GM19468 (cell line): ENCODE results near the gene RHBDF2.

Experiments used
- ATAC-seq: cut with Tn5 transposase; IDR thresholded peaks from one replicate; pipeline ENCODE4 v1.9.1; 2021; ENCODE audit warnings: mild to moderate bottlenecking, moderate library complexity, moderate number of reproducible peaks; ENCODE audit not compliant: unreplicated experiment; ENCODE audit errors: extremely low read depth

The RHBDF2 gene

DNA sequence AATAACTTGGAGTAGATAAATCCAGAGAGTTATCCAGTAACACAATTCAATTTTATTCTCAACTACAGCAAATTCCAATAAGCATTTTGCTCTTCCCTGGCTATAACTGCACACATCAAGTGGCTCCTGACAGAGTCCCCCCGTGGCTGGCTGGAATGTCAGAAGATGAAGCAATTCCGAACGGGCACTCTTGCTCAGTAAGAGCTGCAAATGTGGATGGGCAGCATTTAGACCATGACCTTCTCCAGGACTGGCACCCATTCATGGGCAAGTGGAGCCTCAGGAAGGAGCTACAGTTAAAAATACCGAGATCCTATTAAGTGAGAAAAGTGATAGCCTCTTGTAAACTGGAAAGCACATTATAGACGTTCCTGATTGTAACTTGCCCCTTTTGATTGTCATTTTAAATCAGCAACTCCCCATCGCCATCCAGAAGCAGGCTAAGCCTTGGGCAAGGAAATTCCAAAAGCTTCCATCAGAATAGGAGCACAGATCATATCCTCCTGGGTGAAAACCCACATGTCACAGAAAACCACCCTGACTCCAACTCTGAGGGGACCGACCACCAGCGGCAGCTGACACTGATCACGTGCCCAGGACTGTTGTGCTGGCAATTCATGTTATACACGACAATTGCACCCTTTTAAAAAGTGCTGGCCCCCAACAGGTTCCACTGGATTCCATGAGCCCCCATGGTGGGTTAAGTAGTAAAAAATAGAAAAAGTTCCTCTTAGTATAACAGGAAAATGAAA lies 55.4 kb downstream of the RHBDF2 start:
- ATAC-seq = no peak

DNA sequence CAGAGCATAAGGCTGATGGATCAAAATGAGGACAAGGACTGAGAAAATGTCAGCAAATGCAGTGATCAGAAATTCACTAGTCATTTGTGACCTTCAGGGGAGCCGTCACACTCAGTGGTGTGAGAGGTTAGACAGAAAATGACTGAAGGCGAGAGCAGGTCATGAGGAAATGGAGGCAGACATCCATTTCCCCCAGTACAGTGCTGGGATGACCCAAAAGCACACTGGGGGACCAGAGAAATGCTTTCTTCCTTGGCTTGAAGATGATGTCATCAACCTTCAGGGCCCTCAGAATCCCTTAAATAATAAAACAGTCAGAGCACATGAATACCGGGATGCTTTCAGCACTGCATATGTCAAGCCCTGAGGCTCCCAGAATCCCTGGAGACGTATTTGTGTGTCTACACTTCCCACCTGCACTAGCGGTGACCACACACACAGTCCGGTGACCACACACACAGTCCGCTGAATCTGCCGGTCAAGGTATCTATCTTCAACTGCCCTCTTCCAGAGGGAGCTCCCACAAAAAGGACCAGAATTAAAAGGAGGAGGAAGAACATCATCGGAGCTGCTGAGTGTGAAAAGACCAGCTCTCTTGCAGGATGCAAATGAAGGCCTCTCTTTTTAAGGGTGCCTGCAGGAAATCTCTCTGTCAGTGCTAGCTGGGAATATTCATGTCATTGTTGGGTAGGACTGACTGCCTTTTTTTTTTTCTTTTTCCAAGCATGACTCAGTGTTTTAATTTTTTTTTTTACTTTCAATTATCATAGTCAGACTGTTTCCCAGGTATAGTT lies 56.5 kb downstream of the RHBDF2 start:
- no peak for ATAC-seq

GRCh38 chr17:76442341-76443338 lies 58.6 kb downstream of the RHBDF2 start:
- ATAC-seq = no peak

DNA sequence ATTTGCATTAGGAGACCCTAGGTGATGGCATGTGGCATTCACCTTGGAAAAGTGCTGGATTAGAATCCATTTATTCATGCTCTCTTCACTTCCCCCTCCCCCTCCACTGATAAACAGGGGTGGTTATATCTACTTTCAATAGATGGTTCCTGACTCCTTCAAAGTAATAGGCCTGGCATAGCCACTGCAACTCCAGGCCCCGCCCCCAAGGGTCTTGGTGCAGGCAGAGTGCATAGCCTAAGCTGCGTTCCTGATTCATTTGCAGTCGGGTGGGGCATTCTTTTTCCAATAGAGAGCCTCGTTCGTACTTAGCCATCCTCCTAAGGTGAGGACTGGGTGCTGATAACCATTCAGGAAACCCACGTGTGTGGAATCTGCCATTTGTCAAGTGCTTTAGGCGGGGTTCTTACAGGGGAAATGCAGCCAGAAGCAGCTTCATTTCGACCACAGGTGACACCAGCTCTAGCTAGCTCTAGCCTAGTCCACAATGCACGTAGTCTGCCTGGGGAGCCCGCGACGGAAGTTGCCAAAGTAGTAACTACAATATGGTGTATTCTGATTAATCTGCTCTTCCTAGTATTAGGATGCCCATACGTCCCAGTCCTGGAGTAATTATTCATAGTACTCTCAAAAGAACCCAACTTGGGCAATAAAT lies 59.4 kb downstream of the RHBDF2 start:
- ATAC-seq = no peak

DNA sequence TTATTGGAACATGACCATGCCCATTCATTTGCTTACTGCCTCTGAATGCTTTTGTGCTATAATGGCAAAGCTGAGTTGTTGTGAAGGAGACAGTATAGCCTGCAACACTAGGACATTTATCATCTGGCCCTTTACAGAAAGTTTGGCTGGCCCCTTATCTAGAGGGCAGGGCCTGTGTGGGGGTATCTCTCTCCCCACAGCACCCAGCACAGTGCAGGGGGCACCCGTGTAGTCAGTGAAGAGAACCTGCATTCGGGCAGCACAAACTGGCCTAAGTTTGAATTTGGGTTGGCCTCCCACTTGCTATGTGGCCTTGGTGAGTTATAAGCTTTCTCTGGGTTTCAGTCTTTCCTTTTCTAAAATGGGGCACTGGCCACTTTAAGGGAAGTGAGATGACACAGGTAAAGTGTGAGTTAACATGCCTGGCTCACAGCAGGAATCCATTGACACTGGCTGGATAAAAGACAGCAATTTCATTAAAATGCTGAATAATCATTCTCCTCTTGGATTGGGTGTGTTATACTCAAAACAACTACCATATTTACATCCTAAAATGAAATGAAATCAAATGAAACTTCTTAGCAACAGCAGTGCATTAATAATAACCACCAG lies 60.4 kb downstream of the RHBDF2 start:
- no peak for ATAC-seq

GRCh38 chr17:76439314-76439928 lies 61.8 kb downstream of the RHBDF2 start:
- no peak for ATAC-seq

- no peak for ATAC-seq
Measured at GRCh38 chr17:76438906-76439305, 62.3 kb downstream of the RHBDF2 start.

- ATAC-seq = no peak
Measured at GRCh38 chr17:76437467-76438402, 63.5 kb downstream of the RHBDF2 start.

DNA sequence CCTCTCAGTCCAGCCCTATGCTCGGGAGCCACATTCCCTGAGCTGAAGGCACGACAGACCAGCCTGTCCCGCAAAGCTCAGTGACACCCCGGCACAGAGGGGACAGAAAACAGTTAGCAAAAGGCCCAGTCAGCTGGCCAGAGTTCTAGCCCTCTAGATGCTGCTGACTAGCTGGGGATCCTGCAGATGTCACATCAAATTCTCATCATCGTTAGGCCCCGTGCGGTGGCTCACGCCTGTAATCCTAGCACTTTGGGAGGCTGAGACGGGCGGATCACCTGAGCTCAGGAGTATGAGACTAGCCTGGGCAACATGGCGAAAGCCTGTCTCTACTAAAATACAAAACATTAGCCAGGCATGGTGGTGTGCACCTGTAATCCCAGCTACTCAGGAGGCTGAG lies 65.5 kb downstream of the RHBDF2 start:
- no peak for ATAC-seq

DNA sequence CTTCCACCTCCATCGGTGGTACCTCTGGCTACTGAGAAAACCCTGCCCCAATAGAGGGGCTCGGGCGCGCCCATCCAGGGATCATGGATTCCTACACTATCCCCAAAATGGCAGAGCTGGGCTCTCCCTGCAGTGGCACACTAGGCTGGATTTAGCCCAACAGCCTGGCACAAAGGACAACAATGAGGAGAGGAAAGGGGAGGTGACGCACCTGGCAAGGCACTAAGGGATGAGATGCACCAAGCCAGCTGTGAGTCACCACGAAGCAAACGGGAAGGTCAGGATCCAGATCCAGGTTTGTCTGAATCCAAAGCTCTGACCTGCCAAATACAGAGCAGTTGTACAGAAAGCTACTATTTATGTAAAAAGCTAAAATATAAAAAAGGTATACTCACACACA lies 66.4 kb downstream of the RHBDF2 start:
- ATAC-seq = no peak

- ATAC-seq = no peak
Measured at GRCh38 chr17:76433693-76434092, 67.5 kb downstream of the RHBDF2 start.

DNA sequence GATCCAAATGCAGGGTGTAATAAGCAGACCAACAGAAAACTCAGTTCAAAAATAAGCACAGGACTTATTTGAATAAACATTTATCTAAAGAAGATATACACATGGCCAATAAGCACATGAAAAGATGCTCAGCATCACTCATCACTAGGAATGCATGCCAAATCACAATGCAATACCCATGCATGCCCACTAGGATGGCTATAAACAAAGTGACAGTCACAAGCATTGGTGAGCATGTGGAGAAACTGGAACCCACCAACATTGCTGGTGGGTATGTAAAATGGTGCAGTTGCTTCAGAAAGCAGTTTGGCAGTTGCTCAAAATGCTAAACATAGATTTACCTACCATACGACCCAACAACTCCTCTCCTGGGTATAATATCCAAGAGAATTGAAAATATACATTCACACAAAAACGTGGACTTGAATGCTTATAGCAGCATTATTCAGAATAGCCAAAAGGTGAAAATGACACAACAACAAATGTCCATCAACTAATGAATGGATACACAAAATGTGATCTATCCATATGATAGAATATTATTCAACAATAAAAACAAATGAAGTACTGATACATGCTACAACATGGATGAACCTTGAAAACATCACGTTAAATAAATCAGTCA lies 68.4 kb downstream of the RHBDF2 start:
- ATAC-seq = no peak

GRCh38 chr17:76432004-76432403 lies 69.2 kb downstream of the RHBDF2 start:
- no peak for ATAC-seq

DNA sequence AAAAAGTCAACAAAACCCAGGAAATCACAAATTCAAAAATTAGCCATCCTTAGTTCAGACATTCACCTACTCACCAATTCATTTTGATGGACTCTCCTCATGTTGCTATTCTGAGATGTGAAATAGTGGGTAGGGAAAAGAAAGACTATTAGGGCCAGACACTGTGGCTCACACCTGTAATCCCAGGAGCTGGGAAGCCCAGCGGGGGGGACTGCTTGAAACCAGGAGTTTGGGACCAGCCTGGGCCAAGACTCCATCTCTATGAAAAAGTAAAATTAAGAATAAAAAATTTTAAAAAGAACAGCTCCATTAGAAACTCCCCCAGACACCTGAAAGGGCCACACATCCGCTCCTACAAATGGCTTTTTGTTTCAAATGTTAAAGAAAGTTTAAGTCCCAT lies 69.7 kb downstream of the RHBDF2 start:
- ATAC-seq = no peak

GRCh38 chr17:76428511-76428910 lies 72.7 kb downstream of the RHBDF2 start:
- no peak for ATAC-seq

- ATAC-seq = no peak
Measured at GRCh38 chr17:76427501-76428231, 73.6 kb downstream of the RHBDF2 start.

DNA sequence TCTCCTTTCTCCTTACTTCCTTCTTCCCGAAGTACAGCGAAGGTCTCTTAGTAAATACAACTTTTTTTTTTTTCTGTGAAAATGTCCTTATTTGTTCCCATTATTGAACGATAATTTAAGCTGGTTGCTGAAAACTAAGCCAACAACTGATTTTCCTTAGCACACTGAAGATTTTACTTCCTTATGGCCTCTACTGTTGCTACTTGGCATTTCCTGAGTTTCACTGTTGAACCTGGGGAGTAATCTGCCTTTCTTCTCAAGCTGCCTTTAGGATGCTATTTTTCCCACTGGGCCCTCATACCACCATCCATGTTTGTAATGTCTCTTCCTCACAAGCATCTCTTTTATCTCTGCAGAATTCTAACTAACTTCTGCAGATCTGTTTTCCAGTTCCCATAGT lies 74.4 kb downstream of the RHBDF2 start:
- no peak for ATAC-seq
